NCI-H1048 (cell line): ENCODE results near the gene CCL4L2.
"Not testable (repeated sequence)": the region's sequence is repeated elsewhere in the genome, so short reads cannot be mapped to it uniquely, and the experiment has no call there.

Experiments used
- DNase-seq: peaks from one replicate; lab custom pipeline; 2025; lab: John Stamatoyannopoulos, UW

Gene CCL4L2

GRCh38 chr17:36221581-36222100, 10.8 kb downstream of the CCL4L2 start:
- not testable (repeated sequence) for DNase-seq

- not testable (repeated sequence) for DNase-seq
Measured at GRCh38 chr17:36222967-36223366, 12.1 kb downstream of the CCL4L2 start.

- not testable (repeated sequence) for DNase-seq
Measured at GRCh38 chr17:36229644-36230043, 18.8 kb downstream of the CCL4L2 start.

- DNase-seq = not testable (repeated sequence)
Measured at GRCh38 chr17:36242046-36242445, 31.2 kb downstream of the CCL4L2 start.
